Osteoblast (primary cell): ENCODE data around the gene MRPL34. TPM values are rescaled to one million over a fixed set of nuclear protein-coding genes. Genes with fewer than 3 reads are reported as not detected.
"Not testable (repeated sequence)": the region's sequence is repeated elsewhere in the genome, so short reads cannot be mapped to it uniquely, and the experiment has no call there.

Experiments
- DNase-seq: peaks from one replicate; pipeline ENCODE4 v3.0.0; 2011; ENCODE audit warnings: low spot score, mixed read lengths; ENCODE audit not compliant: insufficient read length; ENCODE audit errors: missing footprints
- H2AFZ ChIP-seq: 2 replicates; pipeline ENCODE4 v1.6.0; 2011; ENCODE audit warnings: mild to moderate bottlenecking, low read length
- H3K27ac ChIP-seq: 2 replicates; pipeline ENCODE4 v1.5.1; 2011; ENCODE audit warnings: mild to moderate bottlenecking, low read depth, low read length, moderate library complexity
- H3K27me3 ChIP-seq: 2 replicates; pipeline ENCODE4 v1.6.0; 2012; ENCODE audit warnings: mild to moderate bottlenecking, control low read depth, inconsistent platforms, low read length, moderate library complexity; ENCODE audit not compliant: insufficient read depth
- H3K36me3 ChIP-seq: 2 replicates; pipeline ENCODE4 v1.5.1; 2011; ENCODE audit warnings: mild to moderate bottlenecking, low read length, control low read depth, moderate library complexity; ENCODE audit not compliant: insufficient read depth
- H3K4me1 ChIP-seq: 2 replicates; pipeline ENCODE4 v1.5.1; 2011; ENCODE audit warnings: mild to moderate bottlenecking, low read length, control low read depth, moderate library complexity; ENCODE audit not compliant: insufficient read depth
- H3K4me2 ChIP-seq: 2 replicates; pipeline ENCODE4 v1.6.0; 2011; ENCODE audit warnings: mild to moderate bottlenecking, low read length; ENCODE audit not compliant: insufficient read depth
- H3K4me3 ChIP-seq: fragments of 200-600 bp; sonication (generic); 3 replicates; pipeline ENCODE4 v1.5.1; 2012; ENCODE audit warnings: mild to moderate bottlenecking, low read length, inconsistent platforms; ENCODE audit not compliant: insufficient read depth
- H3K79me2 ChIP-seq: 2 replicates; pipeline ENCODE4 v1.6.0; 2012; ENCODE audit warnings: mild to moderate bottlenecking, low read length, control low read depth, inconsistent platforms; ENCODE audit not compliant: insufficient read depth
- H3K9me3 ChIP-seq: 2 replicates; pipeline ENCODE4 v1.5.1; 2011; ENCODE audit warnings: low read depth, low read length, control low read depth
- H4K20me1 ChIP-seq: 2 replicates; pipeline ENCODE4 v1.6.0; 2012; ENCODE audit warnings: mild to moderate bottlenecking, low read length, control low read depth; ENCODE audit not compliant: insufficient read depth
- total RNA-seq: library from RNA; depleted of rRNA; stranded (reverse); fragments of >200 nt; gene quantifications from 2 replicates; pipeline ENCODE4 v1.2.3, GENCODE V29; 2012
- TF ChIP-seq, protein P1 (sequence below): IDR thresholded peaks from 2 replicates; pipeline ENCODE4 v1.5.1; 2011; ENCODE audit warnings: mild to moderate bottlenecking, low read depth, low read length, moderate library complexity; ENCODE audit errors: extremely low read depth

MRPL34 gene
- total RNA-seq, 1 donor: 40.5 TPM

DNA sequence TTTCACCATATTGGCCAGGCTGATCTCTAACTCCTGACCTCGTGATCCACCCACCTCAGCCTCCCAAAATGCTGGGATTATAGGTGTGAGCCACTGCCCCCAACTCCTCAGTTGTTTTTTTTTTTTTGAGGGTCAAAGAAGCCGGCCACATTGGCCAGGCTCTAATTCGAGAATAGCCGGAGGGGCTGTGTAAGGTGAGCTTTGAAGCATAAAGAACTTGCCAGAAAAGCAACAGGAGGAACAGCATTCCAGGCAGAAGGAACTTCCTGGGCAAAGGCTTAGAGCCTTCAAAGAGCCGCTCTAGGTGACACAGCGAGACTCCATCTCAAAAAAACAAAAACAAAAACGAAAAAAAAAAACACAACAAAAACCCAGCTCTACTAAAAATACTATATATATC, 39.6 kb upstream of the MRPL34 start:
- peaks cover 11% of the 10 kb centered on the region for H3K36me3 ChIP-seq
- H3K4me1 ChIP-seq: peaks cover 8% of the 10 kb centered on the region
- TF ChIP-seq, protein P1, sequence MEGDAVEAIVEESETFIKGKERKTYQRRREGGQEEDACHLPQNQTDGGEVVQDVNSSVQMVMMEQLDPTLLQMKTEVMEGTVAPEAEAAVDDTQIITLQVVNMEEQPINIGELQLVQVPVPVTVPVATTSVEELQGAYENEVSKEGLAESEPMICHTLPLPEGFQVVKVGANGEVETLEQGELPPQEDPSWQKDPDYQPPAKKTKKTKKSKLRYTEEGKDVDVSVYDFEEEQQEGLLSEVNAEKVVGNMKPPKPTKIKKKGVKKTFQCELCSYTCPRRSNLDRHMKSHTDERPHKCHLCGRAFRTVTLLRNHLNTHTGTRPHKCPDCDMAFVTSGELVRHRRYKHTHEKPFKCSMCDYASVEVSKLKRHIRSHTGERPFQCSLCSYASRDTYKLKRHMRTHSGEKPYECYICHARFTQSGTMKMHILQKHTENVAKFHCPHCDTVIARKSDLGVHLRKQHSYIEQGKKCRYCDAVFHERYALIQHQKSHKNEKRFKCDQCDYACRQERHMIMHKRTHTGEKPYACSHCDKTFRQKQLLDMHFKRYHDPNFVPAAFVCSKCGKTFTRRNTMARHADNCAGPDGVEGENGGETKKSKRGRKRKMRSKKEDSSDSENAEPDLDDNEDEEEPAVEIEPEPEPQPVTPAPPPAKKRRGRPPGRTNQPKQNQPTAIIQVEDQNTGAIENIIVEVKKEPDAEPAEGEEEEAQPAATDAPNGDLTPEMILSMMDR: no peak
- H2AFZ ChIP-seq: no peak overlapping the region
- H3K27ac ChIP-seq: no peak overlapping the region
- peaks cover 14% of the 10 kb centered on the region for H3K79me2 ChIP-seq
- DNase-seq: peak; percentile 1
- H4K20me1 ChIP-seq: no peaks in the 10 kb centered on the region
- H3K4me3 ChIP-seq: no peak overlapping the region
- H3K27me3 ChIP-seq: no peaks in the 10 kb centered on the region
- no peak overlapping the region for H3K4me2 ChIP-seq
- no peaks in the 10 kb centered on the region for H3K9me3 ChIP-seq

- H3K4me3 ChIP-seq: no peak overlapping the region
- no peaks in the 10 kb centered on the region for H3K9me3 ChIP-seq
- peaks cover 8% of the 10 kb centered on the region for H3K4me1 ChIP-seq
- H2AFZ ChIP-seq: peak overlapping the region; percentile 5
- H3K79me2 ChIP-seq: peaks cover 14% of the 10 kb centered on the region
- TF ChIP-seq, protein P1: no peak
- no peak overlapping the region for H3K27ac ChIP-seq
- H3K27me3 ChIP-seq: no peaks in the 10 kb centered on the region
- H3K4me2 ChIP-seq: no peak overlapping the region
- H4K20me1 ChIP-seq: no peaks in the 10 kb centered on the region
- DNase-seq: no peak
- peaks cover 16% of the 10 kb centered on the region for H3K36me3 ChIP-seq
Observed at GRCh38 chr19:17266589-17266974, 39.1 kb upstream of the MRPL34 start.

DNA sequence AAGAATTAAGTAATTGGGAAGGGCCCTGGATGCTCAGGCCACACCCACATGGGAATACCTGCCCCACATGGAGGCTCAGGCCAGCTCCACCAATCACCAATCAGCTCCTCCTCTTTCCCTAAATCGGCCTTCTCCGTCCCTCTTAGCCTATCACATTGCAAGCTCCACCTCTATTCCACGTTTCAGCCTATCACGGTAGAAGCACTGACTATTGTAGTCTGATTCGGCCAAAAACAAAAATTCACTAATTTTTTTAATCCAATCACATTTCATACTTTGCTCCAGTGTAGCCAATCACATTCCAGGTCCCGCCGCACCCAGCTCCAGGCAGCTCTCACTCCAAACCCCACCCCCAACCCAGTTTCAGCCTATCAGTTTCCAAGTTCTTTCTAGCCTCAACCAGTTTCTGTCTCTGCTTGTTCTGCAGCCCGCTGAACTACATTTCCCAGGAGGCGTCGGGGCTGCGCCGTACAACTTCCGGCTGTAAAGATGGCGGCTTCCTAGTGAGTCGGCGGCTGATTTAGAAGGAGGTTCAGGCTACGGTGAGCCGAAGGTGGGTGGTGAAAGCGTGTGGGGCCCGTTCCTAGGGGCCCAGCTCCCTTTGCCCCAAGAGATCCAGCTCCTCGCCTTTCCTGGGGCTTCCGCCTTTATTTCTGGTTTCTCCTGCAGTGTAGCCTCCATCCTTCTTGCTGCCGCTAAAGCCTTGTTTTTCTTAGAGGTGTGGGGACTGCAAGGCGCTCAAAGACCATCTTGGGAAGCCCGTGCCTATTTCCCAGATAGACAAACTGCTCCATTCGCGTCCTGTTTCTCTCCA, 38.5 kb upstream of the MRPL34 start, which contains the start of gene BABAM1:
TSS of gene BABAM1 (plus strand) at position 469 of the 814 bp plus-strand sequence. CDS start 1,364 bp downstream, outside the sequence.
- Histone ChIP-seq H3K4me3 (peak within 1 kb of the TSS; percentile 83), H2AFZ (peak within 1 kb of the TSS; percentile 93), H3K27me3 (no peaks in the 10 kb centered on the region), H3K79me2 (peaks cover 14% of the 10 kb centered on the region), H3K27ac (peak within 1 kb of the TSS; percentile 70), H4K20me1 (no peaks in the 10 kb centered on the region), H3K36me3 (peaks cover 18% of the 10 kb centered on the region), H3K9me3 (no peaks in the 10 kb centered on the region), H3K4me2 (peak within 1 kb of the TSS; percentile 84), H3K4me1 (peaks cover 8% of the 10 kb centered on the region)
- peak; percentile 100 for DNase-seq
- TF ChIP-seq, protein P1: no peak

GRCh38 chr19:17268754-17269153, 36.9 kb upstream of the MRPL34 start:
- Histone ChIP-seq H3K4me3 (no peak overlapping the region), H3K27me3 (no peaks in the 10 kb centered on the region), H2AFZ (no peak overlapping the region), H4K20me1 (no peaks in the 10 kb centered on the region), H3K4me2 (no peak overlapping the region), H3K9me3 (no peaks in the 10 kb centered on the region), H3K79me2 (peaks cover 14% of the 10 kb centered on the region), H3K27ac (no peak overlapping the region), H3K36me3 (peaks cover 19% of the 10 kb centered on the region), H3K4me1 (peaks cover 8% of the 10 kb centered on the region)
- no peak for DNase-seq
- TF ChIP-seq, protein P1: no peak

GRCh38 chr19:17274892-17275291, 30.8 kb upstream of the MRPL34 start:
- not testable (repeated sequence) for H4K20me1 ChIP-seq, H3K79me2 ChIP-seq, H3K9me3 ChIP-seq, H3K4me3 ChIP-seq, H3K4me2 ChIP-seq, DNase-seq, H3K4me1 ChIP-seq, H3K27me3 ChIP-seq, H3K27ac ChIP-seq, H2AFZ ChIP-seq
- peaks cover 38% of the 10 kb centered on the region for H3K36me3 ChIP-seq
